ENCODE results near the gene NR6A1. TPM values are rescaled to one million over a fixed set of nuclear protein-coding genes. Genes with fewer than 3 reads are reported as not detected.

Gene NR6A1
- 4.0 TPM for total RNA-seq
- long read RNA-seq, partial matches to known transcripts: 0 of 5 reads
- long read RNA-seq, other reads (novel, unspliced or antisense): 5 of 5 reads

GRCh38 chr9:124771021-124771866, at the start of gene NR6A1:
TSS of gene NR6A1 (minus strand) at chr9:124771311.
- intact Hi-C loops (cut with DNase I): no loop called here
- H3K27ac ChIP-seq: peak within 1 kb of the TSS; percentile 73
- H3K4me3 ChIP-seq: peak within 1 kb of the TSS; percentile 84
- peak; percentile 15 for TF ChIP-seq CTCF (IDR thresholded peaks at IDR 0.05)
- H3K36me3 ChIP-seq: no peaks in the 10 kb centered on the region
- DNase-seq: peak; percentile 99
- H3K27me3 ChIP-seq: peaks cover 36% of the 10 kb centered on the region
- peak; percentile 93 for ATAC-seq
- no peaks in the 10 kb centered on the region for H3K9me3 ChIP-seq
- H3K4me1 ChIP-seq: peaks cover 5% of the 10 kb centered on the region

- intact Hi-C loops (cut with DNase I): no loop called here
- DNase-seq (no peak), ATAC-seq (peak; percentile 66)
- H3K4me3 ChIP-seq: no peak overlapping the region
- H3K27ac ChIP-seq: no peak overlapping the region
- no peaks in the 10 kb centered on the region for H3K4me1 ChIP-seq
- no peaks in the 10 kb centered on the region for H3K9me3 ChIP-seq
- no peaks in the 10 kb centered on the region for H3K36me3 ChIP-seq
- TF ChIP-seq CTCF (IDR thresholded peaks at IDR 0.05): no peak
- H3K27me3 ChIP-seq: no peaks in the 10 kb centered on the region
Observed at GRCh38 chr9:124818431-124819281, 47.5 kb upstream of the NR6A1 start.

- intact Hi-C loops (cut with DNase I): no loop called here
- Histone ChIP-seq H3K27ac (no peak overlapping the region), H3K27me3 (no peaks in the 10 kb centered on the region), H3K4me3 (no peak overlapping the region), H3K36me3 (no peaks in the 10 kb centered on the region), H3K9me3 (no peaks in the 10 kb centered on the region), H3K4me1 (no peaks in the 10 kb centered on the region)
- ATAC-seq (no peak), DNase-seq (no peak)
- no peak for TF ChIP-seq CTCF (IDR thresholded peaks at IDR 0.05)
Observed at GRCh38 chr9:124815601-124816000, 44.5 kb upstream of the NR6A1 start.

- H3K27me3 ChIP-seq: no peaks in the 10 kb centered on the region
- no peak overlapping the region for H3K27ac ChIP-seq
- ATAC-seq (no peak), DNase-seq (no peak)
- no peak overlapping the region for H3K4me3 ChIP-seq
- no peak for TF ChIP-seq CTCF (IDR thresholded peaks at IDR 0.05)
- no peaks in the 10 kb centered on the region for H3K9me3 ChIP-seq
- intact Hi-C loops (cut with DNase I): no loop called here
- H3K4me1 ChIP-seq: no peaks in the 10 kb centered on the region
- no peaks in the 10 kb centered on the region for H3K36me3 ChIP-seq
Observed at GRCh38 chr9:124814164-124814535, 43.0 kb upstream of the NR6A1 start.

- ATAC-seq (no peak), DNase-seq (no peak)
- Histone ChIP-seq H3K36me3 (no peaks in the 10 kb centered on the region), H3K27me3 (no peaks in the 10 kb centered on the region), H3K4me3 (no peak overlapping the region), H3K4me1 (no peaks in the 10 kb centered on the region), H3K9me3 (no peaks in the 10 kb centered on the region), H3K27ac (no peak overlapping the region)
- TF ChIP-seq CTCF (IDR thresholded peaks at IDR 0.05): no peak
- intact Hi-C loops (cut with DNase I): no loop called here
Observed at GRCh38 chr9:124813501-124814163, 42.5 kb upstream of the NR6A1 start.

Measured in upper lobe of right lung (tissue), 1 donor.